ENCODE measurements around the gene GAR1.

Gene GAR1

DNA sequence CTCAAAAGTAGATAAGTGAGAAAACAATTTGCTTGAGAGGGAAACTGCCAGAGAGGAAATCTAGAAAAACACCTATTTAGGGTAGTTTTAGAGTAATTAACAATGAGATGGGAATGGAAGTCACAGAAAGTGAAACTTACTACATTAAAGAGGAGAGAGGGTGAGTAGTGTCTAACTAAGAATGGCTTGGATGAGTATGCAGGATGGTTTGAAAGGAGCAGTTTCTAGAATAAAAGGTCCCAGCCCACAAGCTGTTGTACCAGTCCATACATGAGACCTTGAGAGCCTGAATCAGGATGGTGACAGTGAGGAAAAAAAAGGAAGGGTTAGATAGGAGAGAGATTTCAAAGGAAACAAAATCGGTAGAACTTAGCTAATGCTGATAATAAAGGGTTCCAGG lies 1.3 kb downstream of the GAR1 start:
- H3K4me3 ChIP-seq (ENCODE audit: low read depth, low read length), result peak overlapping the region; percentile 96

GRCh38 chr4:109818268-109818667 lies 2.7 kb downstream of the GAR1 start:
- no peak overlapping the region for H3K4me3 ChIP-seq (ENCODE audit: low read depth, low read length)
- TF ChIP-seq CTCF (IDR thresholded peaks at IDR 0.05; ENCODE audit: borderline replicate concordance, insufficient read depth, low read depth, low read length), result no peak

More for the DNA sequence above, 1.3 kb downstream of the GAR1 start:
- no peak for TF ChIP-seq CTCF (IDR thresholded peaks at IDR 0.05; ENCODE audit: borderline replicate concordance, insufficient read depth, low read depth, low read length)

- no peak for TF ChIP-seq CTCF (IDR thresholded peaks at IDR 0.05; ENCODE audit: borderline replicate concordance, insufficient read depth, low read depth, low read length)
- no peak overlapping the region for H3K4me3 ChIP-seq (ENCODE audit: low read depth, low read length)
Measured at GRCh38 chr4:109820563-109820962, 5.0 kb downstream of the GAR1 start.

- no peak overlapping the region for H3K4me3 ChIP-seq (ENCODE audit: low read depth, low read length)
- no peak for TF ChIP-seq CTCF (IDR thresholded peaks at IDR 0.05; ENCODE audit: borderline replicate concordance, insufficient read depth, low read depth, low read length)
Measured at GRCh38 chr4:109821185-109821584, 5.6 kb downstream of the GAR1 start.

DNA sequence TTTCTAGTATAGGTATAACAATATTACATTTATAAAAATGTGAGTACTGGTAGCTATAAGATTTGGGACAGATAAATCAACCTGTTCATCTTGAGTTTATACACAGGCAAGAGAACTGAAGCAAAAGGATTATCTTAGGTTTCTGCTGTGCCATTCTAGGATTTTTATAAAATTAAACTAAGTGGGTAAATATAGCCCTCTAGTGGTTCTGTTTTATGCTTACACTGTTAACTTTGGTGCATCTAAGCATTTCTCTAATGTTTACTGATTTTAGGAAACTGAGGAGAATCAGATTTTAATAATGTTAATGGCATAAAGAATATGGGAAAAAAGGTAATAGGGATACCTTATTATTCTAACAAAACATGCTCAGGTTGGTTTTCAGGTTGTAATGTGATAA lies 11.2 kb downstream of the GAR1 start:
- no peak for TF ChIP-seq CTCF (IDR thresholded peaks at IDR 0.05; ENCODE audit: borderline replicate concordance, insufficient read depth, low read depth, low read length)
- no peak overlapping the region for H3K4me3 ChIP-seq (ENCODE audit: low read depth, low read length)

DNA sequence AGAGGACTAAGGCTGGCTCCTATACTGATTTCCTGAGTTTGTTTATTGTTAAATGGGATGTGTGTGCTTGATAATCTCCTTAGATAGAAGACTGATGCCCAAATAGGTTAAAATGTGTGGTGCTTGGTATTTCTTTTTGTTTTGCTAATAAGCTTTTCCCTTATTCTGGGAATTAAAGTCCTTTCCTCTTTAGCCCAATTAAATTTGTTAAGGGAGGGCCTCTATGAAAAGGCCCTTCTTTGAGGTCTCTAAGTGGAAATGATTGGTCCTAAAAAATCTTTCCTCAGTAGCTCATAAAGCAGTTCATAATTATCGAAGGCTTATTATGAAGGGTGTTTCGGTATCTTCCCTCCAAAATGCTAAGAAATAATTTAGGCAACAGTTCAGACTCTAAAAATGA lies 12.1 kb downstream of the GAR1 start, which contains the start of gene RRH:
TSS of gene RRH (plus strand) at position 301 of the 400 bp plus-strand sequence. CDS start at position 357, 56 bp downstream.
- no peak within 1 kb of the TSS for H3K4me3 ChIP-seq (ENCODE audit: low read depth, low read length)
- TF ChIP-seq CTCF (IDR thresholded peaks at IDR 0.05; ENCODE audit: borderline replicate concordance, insufficient read depth, low read depth, low read length), result no peak

- TF ChIP-seq CTCF (IDR thresholded peaks at IDR 0.05; ENCODE audit: borderline replicate concordance, insufficient read depth, low read depth, low read length), result no peak
- H3K4me3 ChIP-seq (ENCODE audit: low read depth, low read length), result no peak overlapping the region
Measured at GRCh38 chr4:109833756-109834155, 18.2 kb downstream of the GAR1 start.
